Psoas muscle (tissue), 8 donors: ENCODE results near the gene DNAAF1. TPM values are rescaled to one million over a fixed set of nuclear protein-coding genes. Genes with fewer than 3 reads are reported as not detected.

Experiments
- ATAC-seq, 4 donors: fragments of 200-7000 bp; cut with Tn5 transposase; one replicate each; pipeline ENCODE4 v1.9.1; 2020; ENCODE audit warnings: moderate library complexity in 3 of 4, mild to moderate bottlenecking in 2 of 4
- DNase-seq, 2 donors: peaks; one replicate each; pipeline ENCODE4 v3.0.0-alpha.2; 2020
- H3K27ac ChIP-seq: fragments of 200-600 bp; one replicate; pipeline ENCODE4 v1.8.0; 2022
- H3K27me3 ChIP-seq, 3 donors: fragments of 200-600 bp in 1 of 3; one replicate each; pipeline versions ENCODE4 v1.6.1 to v1.8.0; 2013 to 2022; ENCODE audit warnings: low read length in 2 of 3, mild to moderate bottlenecking in 2 of 3, moderate library complexity in 1 of 3; ENCODE audit not compliant: insufficient read depth in 3 of 3
- H3K36me3 ChIP-seq, 2 donors: fragments of 200-600 bp in 1 of 2; one replicate each; pipeline versions ENCODE4 v1.6.1 to v1.8.0; 2013 to 2022; ENCODE audit warnings: low read depth in 1 of 2, mild to moderate bottlenecking in 1 of 2, moderate library complexity in 1 of 2; ENCODE audit not compliant: insufficient read depth in 1 of 2
- H3K4me1 ChIP-seq: fragments of 200-600 bp; one replicate; pipeline ENCODE4 v1.8.0; 2022
- H3K4me3 ChIP-seq: fragments of 200-600 bp; one replicate; pipeline ENCODE4 v1.8.0; 2022; ENCODE audit warnings: mild to moderate bottlenecking
- H3K9me3 ChIP-seq: fragments of 200-600 bp; one replicate; pipeline ENCODE4 v1.8.0; 2022
- CTCF ChIP-seq: fragments of 200-600 bp; IDR thresholded peaks from one replicate; pipeline ENCODE4 v1.8.0; 2022; ENCODE audit warnings: antibody characterized with exemption
- WGBS, 3 donors: extraction: QIAGEN DNeasy Blood & Tissue Kit; methylation state at CpG; one replicate each; pipeline versions ENCODE4 v1.1.6 to v1.1.7; 2013; 5-methylcytosine and 5-hydroxymethylcytosine counted together
- intact Hi-C, 2 donors: fragments of 100-400 bp; cut with DNase I; formaldehyde crosslinking; loops; one replicate each; pipeline versions ENCODE4 v1.11.0 to v1.14.2; 2022
- long read RNA-seq, 2 donors: library from polyadenylated mRNA; unstranded; transcript quantifications; one replicate each; pipeline ENCODE4 v2.0.0, GENCODE V29; 2021
- polyA plus RNA-seq, 3 donors: library from polyadenylated mRNA; stranded (reverse); fragments of 200-250 nt; gene quantifications; one replicate each; pipeline ENCODE4 v1.2.3, GENCODE V29; 2013
- total RNA-seq, 4 donors: library from RNA; stranded (reverse); fragmentation: NEBNext Ultra II Directional in 2 of 4; extraction: Animal tissue kit (Norgen Biotek cat#: 25700) in 2 of 4; gene quantifications; one replicate each; pipeline versions ENCODE4 v1.2.1 to v1.2.4, GENCODE V29; 2021 to 2023
- donor health status: healthy with polysubstance abuse.
- donor health status: DM: no; HTN: no; CAD: no; lungs with moderate emphysema.
- donor health status: Bipolar disorder and iron deficiency.
- donor health status: healthy.
- donor health status: DM: yes; HTN: yes; CAD: no.
- donor health status: DM: no; HTN: no; CAD: no.
- donor health status: DM: no; HTN: no; CAD: no.
- donor health status: DM: yes; HTN: yes; CAD: no.

The DNAAF1 gene
- total RNA-seq (not detected), polyA plus RNA-seq (under 1 TPM; 0.17 to 0.44 (median 0.17) TPM)
- long read RNA-seq, donor 1: 0 reads
- long read RNA-seq, donor 2: 0 reads

- Histone ChIP-seq H3K9me3 (no peaks in the 10 kb centered on the region), H3K27me3 (no peaks in the 10 kb centered on the region), H3K27ac (peak within 1 kb of the TSS; percentile 81), H3K4me1 (peaks cover 20% of the 10 kb centered on the region), H3K36me3 (no peaks in the 10 kb centered on the region), H3K4me3 (peak within 1 kb of the TSS; percentile 95)
- DNase-seq: peak; percentile 92 to 95
- 0% methylated on average over 45 to 89 of the region's 89 CpGs for WGBS, 3 donors
- TF ChIP-seq CTCF: no peak
- intact Hi-C loops: loop anchor here (2.0 to 5.0 kb wide), 3 partner anchors 30 to 43 kb away; no protein-coding TSS in a partner anchor
- ATAC-seq: peak; percentile 94 to 98 (median 97)
Measured at GRCh38 chr16:84144859-84145639, at the start of gene DNAAF1, which contains the start of gene HSDL1. Gene DNAAF1 (plus strand): TSS chr16:84145308. CDS start chr16:84145441, 133 bp downstream. Gene HSDL1 (minus strand): TSS chr16:84145177. CDS start chr16:84131321, 13,856 bp downstream.

GRCh38 chr16:84095466-84095865, 49.6 kb upstream of the DNAAF1 start:
- WGBS, 3 donors: 86 to 88% (median 86%) methylated on average over 14 of the region's 14 CpGs
- Histone ChIP-seq H3K36me3 (peaks cover 11 to 99% of the 10 kb centered on the region in 2 donors), H3K4me3 (no peak overlapping the region), H3K4me1 (peaks cover under 1% of the 10 kb centered on the region), H3K27ac (no peak overlapping the region), H3K9me3 (no peaks in the 10 kb centered on the region), H3K27me3 (no peaks in the 10 kb centered on the region)
- no peak for TF ChIP-seq CTCF
- intact Hi-C loops: no loop called here
- DNase-seq (no peak), ATAC-seq (no peak)

GRCh38 chr16:84096447-84097005, 48.6 kb upstream of the DNAAF1 start:
- intact Hi-C loops: no loop called here
- H3K27me3 ChIP-seq: no peaks in the 10 kb centered on the region
- H3K36me3 ChIP-seq: peaks cover 12 to 99% of the 10 kb centered on the region in 2 donors
- DNase-seq (no peak), ATAC-seq (no peak)
- no peak overlapping the region for H3K27ac ChIP-seq
- no peaks in the 10 kb centered on the region for H3K9me3 ChIP-seq
- no peak for TF ChIP-seq CTCF
- no peak overlapping the region for H3K4me3 ChIP-seq
- peaks cover 6% of the 10 kb centered on the region for H3K4me1 ChIP-seq
- WGBS, 3 donors: 76 to 79% (median 77%) methylated on average over 4 of the region's 4 CpGs

DNA sequence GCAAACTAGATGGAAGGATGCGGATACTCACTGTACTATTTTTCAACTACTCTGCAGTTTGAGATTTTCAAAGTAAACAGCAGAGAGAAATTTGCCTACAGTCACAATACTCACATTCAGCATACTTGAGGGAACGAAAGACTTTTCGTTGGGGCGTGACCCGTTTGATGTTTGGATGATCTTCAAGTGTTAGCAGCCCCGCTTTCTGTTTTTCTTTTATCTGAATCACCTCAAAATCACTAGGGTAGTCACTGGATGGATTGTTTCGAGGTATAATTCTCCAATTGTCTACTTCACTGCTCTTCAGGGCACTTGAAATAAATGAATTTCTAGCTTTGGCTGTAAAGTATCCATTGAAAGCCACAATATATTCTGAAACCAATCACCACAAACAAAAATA, 46.2 kb upstream of the DNAAF1 start:
- DNase-seq: no peak
- Histone ChIP-seq H3K27me3 (no peaks in the 10 kb centered on the region), H3K4me3 (no peak overlapping the region), H3K36me3 (peaks cover 6 to 80% of the 10 kb centered on the region in 2 donors), H3K27ac (no peak overlapping the region), H3K9me3 (no peaks in the 10 kb centered on the region), H3K4me1 (peaks cover 11% of the 10 kb centered on the region)
- 93 to 96% (median 95%) methylated on average over 7 of the region's 7 CpGs for WGBS, 3 donors
- no peak for TF ChIP-seq CTCF
- intact Hi-C loops: no loop called here
- ATAC-seq: no peak
